ENCODE measurements around the gene PRAMEF6.
"Not testable (repeated sequence)": the region's sequence is repeated elsewhere in the genome, so short reads cannot be mapped to it uniquely, and the experiment has no call there.

The PRAMEF6 gene

GRCh38 chr1:12947480-12947879 lies at the start of gene PRAMEF6:
PRAMEF6 (minus strand) TSS chr1:12947580; CDS start chr1:12942518, 5,062 bp downstream.
- DNase-seq (ENCODE audit: low read depth in 4 of 4, low spot score in 1 of 4), result not testable (repeated sequence)

GRCh38 chr1:12924368-12924767 lies 23.0 kb downstream of the PRAMEF6 start:
- DNase-seq (ENCODE audit: low read depth in 4 of 4, low spot score in 1 of 4), result not testable (repeated sequence)

GRCh38 chr1:12921749-12922148 lies 25.6 kb downstream of the PRAMEF6 start:
- not testable (repeated sequence) for DNase-seq (ENCODE audit: low read depth in 4 of 4, low spot score in 1 of 4)

GRCh38 chr1:12916310-12916709 lies 31.1 kb downstream of the PRAMEF6 start, which contains the start of gene PRAMEF7:
PRAMEF7 (plus strand) TSS chr1:12916610; CDS start chr1:12917693, 1,083 bp downstream.
- not testable (repeated sequence) for DNase-seq (ENCODE audit: low read depth in 4 of 4, low spot score in 1 of 4)

- not testable (repeated sequence) for DNase-seq (ENCODE audit: low read depth in 4 of 4, low spot score in 1 of 4)
These were observed 43.4 kb downstream of the PRAMEF6 start for GRCh38 chr1:12903793-12904572.

GRCh38 chr1:12899186-12899585 lies 48.2 kb downstream of the PRAMEF6 start:
- not testable (repeated sequence) for DNase-seq (ENCODE audit: low read depth in 4 of 4, low spot score in 1 of 4)

GRCh38 chr1:12898170-12898569 lies 49.2 kb downstream of the PRAMEF6 start, which contains the start of gene PRAMEF10:
PRAMEF10 (minus strand) TSS chr1:12898270; CDS start chr1:12895847, 2,423 bp downstream.
- not testable (repeated sequence) for DNase-seq (ENCODE audit: low read depth in 4 of 4, low spot score in 1 of 4)
